ENCODE results near the gene BBC3.

Gene BBC3

GRCh38 chr19:47188507-47189033, 42.4 kb downstream of the BBC3 start:
- DNase-seq (ENCODE audit: low read depth), result no peak

- no peak for DNase-seq (ENCODE audit: low read depth)
Measured at GRCh38 chr19:47187797-47188196, 43.2 kb downstream of the BBC3 start.

DNA sequence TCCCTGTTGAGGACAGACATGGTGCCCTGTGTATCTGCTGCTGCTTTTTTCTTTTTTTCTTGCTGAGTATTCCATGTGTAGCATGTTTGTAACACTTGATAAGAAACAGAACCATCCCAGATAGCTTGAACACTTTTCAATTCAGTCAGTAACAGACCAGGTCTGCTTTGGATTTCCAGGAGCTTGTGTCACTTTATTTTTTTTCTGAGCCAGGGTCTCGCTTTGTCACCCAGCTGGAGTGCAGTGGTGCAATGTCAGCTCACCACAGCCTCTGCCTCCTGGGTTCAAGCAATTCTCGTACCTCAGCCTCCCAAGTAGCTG, 43.7 kb downstream of the BBC3 start:
- DNase-seq (ENCODE audit: low read depth), result no peak

GRCh38 chr19:47186446-47187334, 44.3 kb downstream of the BBC3 start:
- peak; percentile 67 for DNase-seq (ENCODE audit: low read depth)

- no peak for DNase-seq (ENCODE audit: low read depth)
Measured at GRCh38 chr19:47183601-47184000, 47.4 kb downstream of the BBC3 start.

- no peak for DNase-seq (ENCODE audit: low read depth)
Measured at GRCh38 chr19:47179653-47180310, 51.2 kb downstream of the BBC3 start.

DNA sequence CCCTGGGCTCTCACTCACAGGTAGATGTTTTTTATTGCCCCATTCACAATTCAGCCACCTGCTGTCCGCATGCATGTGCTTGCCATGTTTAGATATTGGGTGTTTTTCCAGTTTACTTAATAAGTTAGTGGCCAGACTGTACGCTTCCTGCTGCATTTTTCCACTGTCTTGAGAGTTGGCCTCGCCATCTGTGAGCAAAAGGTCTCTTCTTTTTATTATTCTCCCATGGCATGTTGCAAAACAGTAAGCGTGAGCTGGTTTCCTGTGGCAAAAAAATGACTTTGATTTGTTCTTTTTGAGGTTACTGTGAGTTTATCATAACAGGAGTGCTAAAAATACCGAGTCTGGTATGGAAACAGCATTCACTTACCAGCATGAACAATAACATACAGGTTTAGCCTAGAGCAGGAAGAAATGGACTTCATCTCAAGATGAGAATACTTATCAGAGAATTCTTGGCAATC, 54.3 kb downstream of the BBC3 start:
- DNase-seq (ENCODE audit: low read depth), result peak; percentile 33

- no peak for DNase-seq (ENCODE audit: low read depth)
Measured at GRCh38 chr19:47176071-47176626, 54.9 kb downstream of the BBC3 start.

DNA sequence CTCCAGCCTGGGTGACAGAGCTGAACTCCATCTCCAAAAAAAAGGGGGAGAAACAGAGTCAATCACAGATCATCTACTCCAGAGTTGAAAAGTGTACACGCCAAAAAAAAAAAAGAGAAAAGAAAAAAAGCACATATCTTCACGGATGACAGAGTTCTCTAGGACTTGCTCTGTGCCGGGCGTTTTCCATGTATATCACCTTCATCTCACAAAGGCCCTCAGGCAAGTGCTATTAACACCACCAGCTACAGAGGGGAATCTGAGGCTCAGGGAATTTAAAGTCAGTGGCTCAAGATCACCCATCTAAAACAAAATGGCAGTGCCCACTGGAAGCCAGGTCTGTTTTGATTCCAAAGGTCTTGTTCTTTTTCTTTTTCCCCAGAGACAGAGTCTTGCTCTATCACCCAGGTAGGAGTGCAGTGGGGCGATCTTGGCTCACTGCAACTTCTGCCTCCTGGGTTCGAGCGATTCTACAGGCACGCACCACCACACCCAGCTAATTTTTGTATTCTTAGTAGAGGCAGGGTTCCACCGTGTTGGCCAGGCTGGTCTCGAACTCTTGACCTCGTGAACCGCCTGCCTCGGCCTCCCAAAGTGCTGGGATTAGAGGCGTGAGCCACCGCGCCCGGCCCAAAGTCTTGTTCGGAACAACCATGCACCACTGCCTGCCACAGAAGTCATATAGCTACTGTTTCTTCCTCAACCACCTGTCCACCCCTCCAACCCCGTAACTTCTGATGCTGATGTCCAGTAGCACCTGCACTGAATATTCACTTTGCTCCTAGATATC, 58.1 kb downstream of the BBC3 start:
- DNase-seq (ENCODE audit: low read depth), result no peak

All from T-helper 22 cell (primary cell).